ENCODE results near the gene STAC.
A peak's percentile ranks its signal among the peaks of the same experiment; 100 is the strongest.

Gene STAC, protein sequence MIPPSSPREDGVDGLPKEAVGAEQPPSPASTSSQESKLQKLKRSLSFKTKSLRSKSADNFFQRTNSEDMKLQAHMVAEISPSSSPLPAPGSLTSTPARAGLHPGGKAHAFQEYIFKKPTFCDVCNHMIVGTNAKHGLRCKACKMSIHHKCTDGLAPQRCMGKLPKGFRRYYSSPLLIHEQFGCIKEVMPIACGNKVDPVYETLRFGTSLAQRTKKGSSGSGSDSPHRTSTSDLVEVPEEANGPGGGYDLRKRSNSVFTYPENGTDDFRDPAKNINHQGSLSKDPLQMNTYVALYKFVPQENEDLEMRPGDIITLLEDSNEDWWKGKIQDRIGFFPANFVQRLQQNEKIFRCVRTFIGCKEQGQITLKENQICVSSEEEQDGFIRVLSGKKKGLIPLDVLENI

DNA sequence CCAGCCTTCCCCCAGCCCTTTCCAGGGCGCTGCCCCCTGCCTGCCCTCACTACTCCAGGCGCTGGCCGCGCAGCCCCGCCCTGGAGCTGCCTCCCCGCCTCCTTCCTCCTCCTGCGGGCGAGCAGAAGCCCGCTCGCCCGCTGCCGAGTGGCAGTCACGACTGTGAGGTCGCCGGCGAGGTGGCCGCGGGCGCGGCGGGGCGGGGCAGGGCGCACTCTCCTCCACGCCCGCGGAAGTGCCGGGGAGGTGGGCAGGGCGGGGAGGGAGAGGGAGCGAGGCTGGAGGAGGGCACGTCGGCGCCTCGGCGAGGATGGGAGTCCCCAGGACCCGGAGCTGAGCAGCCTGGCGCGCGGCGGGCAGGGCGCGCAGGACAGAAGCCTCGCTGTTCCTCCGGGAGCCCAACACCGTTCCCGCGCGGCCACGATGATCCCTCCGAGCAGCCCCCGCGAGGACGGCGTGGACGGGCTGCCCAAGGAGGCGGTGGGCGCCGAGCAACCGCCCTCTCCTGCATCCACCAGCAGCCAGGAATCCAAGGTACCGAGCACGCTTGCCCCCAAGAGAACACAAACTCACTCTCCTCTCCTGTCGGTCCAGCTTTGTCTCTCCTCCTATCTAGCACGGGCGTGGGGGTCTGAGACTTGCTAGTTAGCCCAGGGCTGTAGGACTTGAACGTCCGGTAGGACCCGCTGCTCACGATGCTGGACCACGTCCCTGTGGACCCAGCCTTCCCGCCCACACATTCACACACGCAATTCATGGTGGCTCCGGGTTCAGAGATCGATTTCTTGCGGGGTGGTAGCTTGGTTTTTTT, at the start of gene STAC:
STAC (plus strand) TSS at position 284 of the 811 bp plus-strand sequence; CDS start at position 424, 140 bp downstream.
- DNase-seq, result peak; percentile 8

DNA sequence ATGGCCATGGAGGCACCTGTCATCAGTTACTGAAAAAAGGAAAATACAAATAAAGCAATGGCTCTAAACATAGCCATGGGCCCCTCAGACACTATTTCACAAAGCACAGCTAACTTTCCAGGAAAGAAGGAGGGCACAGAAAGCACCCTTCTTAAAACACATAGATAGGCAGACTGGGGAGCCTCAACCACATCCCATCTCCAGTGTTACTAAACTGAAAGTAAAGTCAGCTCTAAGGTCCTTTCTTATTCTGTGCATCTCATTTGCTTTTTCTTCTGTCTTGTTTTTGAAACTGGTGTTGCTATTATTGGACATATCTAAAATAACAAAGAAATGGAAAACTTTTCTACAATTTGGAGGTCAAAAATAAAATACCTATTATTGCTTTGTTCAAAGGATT, 48.2 kb upstream of the STAC start:
- no peak for DNase-seq

DNA sequence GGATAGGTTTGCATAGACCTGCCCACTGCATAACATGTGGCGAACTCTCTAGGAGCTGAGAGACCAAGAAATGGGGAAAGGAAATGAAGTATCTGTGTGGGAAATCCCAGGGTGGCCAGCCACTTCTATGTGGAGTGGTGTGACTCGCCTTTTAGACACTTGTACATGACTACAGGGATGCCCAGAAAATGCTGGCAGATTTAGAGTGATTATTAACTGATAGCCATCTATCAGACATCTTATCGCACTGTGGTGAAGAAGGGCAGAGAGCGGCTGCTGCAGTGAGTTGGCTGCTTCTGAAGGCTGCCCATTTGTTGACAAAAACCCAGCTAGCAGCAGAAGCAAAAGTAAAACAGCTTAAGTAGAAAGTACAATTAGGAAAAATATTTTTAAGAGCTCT, 18.1 kb upstream of the STAC start:
- no peak for DNase-seq

DNA sequence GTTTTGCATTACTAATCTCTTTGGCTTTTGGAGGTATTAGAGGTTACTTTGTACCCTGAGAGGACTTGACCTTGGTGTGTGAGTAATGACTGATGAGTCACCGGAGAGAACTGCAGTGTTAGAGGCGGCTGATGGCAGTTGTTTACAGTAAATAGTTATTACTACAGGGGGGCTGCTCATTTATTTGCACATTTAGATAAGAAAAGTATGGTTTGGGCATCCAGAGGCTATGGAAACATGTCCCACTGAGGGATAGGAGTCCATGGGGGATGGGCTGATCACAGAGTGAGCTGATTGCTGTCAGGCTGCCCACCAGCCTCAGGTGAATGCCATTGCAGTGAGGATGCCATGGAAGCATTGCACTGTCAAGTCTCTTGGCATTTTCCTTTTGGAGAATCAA, 17.3 kb upstream of the STAC start:
- DNase-seq, result no peak

DNA sequence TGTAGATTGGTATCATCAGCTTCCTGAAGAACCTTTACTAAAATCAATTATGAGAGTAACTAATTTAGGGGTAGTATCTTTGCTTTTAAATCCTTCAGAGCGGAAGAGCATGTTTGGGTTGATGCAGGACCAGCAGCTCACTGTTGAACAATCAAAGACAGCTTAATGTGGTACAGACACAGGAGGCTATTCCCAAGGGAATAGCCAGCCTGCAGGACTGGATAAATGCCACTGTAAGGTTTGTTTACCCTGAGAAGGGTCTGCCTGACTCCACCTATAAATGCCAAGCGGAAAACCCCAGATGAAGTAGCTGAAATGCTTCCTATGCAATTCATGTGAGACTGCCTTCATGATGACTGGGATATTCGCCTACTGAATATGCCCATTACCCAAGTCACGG, 16.0 kb upstream of the STAC start:
- DNase-seq, result no peak

DNA sequence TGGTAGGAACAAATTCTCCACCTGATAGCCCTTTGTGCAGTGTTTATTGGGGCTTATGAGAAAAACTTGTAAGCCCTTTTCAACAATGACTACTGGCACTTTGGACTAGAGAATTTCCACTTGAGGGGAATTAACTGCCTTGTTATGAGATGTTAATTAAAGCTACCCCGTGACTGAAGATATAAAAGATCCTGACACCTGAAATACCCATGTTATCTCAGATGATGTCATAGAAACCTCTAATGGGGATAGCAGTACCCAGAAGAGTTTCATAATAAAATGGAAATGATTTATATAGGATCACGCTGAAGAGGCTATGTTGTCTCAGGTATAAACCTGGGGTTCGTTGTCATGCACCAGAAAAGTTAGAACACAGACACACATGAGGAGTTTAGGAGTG, 14.5 kb upstream of the STAC start:
- DNase-seq, result no peak

DNA sequence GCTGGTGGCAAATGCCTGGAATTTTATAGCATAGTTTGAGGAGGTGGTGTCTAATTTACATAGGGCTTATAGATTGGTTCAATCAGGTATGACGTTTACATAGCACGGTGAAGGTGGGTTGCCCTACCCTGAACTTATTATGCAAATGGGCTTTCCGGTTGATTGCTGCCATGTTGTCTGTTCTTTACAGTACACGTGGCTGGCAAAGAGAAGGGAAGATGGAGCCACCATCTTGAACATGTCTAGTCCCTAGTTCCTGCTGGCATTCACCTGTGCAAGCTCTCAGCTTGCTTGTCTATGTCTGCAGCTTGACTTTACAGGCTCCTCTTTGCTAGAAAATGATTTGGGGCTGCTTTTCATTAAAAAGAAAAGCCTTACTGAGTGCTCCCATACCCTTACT, 14.0 kb upstream of the STAC start:
- DNase-seq, result no peak

DNA sequence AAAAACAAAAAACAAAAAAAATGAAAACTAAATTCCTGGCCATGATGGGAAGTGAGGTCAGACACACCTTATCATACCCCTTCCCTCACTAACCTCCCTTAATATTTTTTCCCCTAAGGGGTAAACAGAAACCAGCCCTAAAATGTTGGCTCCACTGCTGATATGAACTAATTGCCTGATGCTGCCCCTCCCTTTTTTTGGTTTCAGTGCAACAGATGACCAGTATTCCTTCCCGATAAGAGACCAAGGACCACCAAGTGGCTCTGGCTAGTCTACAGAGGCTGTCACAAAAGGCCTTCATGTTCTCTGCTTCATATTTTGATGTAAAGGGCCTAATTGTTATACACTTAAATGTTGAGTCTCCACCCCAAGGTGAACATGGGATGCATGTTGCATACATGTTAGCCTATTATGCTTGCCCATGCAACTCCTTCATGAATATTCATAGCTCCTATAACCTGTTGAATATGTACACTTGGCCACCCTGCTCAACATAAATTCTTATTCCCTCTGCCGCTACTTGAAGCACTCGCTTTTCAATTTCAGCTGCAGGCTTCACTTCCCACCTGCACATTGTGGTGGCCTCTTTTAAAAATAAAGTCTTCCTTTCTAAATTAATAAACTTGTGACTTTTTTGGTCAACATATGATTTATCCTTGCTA, 12.3 kb upstream of the STAC start:
- no peak for DNase-seq

DNA sequence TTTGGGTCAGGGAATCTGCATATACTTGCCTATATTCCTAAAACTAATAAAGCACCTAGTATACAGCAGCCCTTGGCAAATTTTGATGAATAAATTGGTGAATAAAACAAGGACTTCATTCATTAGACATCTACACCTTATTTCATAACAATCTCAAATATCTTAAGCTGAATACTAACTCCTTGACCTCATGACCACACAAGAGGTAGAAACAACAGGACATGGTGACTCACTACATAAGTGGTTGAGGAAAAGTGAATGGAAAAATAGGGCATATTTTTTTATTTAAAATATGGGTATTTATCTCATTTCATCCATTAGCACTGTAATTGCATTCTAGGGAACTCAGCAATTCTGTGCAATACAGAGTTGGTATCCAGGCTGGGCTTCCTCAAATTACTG, 7.8 kb upstream of the STAC start:
- DNase-seq, result no peak

DNA sequence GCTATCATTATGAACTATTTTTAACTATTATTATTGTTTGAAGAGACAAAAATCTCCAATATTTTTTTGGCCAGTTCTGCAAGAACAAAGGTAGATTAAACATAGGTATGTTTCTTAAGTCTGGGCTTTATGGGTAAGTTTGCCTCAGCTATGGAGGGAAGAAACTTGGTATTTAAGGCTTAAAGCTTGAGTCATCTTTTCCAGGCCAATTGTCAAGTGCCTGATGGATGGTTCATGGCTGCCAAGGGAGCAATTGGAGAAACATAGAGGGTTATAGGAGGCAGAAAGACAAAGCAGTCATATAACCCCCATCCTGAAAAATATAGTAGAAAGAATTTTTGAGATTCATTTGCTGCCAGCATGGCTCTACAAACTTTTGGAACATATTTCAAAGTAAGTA, 7.2 kb upstream of the STAC start:
- DNase-seq, result no peak

DNA sequence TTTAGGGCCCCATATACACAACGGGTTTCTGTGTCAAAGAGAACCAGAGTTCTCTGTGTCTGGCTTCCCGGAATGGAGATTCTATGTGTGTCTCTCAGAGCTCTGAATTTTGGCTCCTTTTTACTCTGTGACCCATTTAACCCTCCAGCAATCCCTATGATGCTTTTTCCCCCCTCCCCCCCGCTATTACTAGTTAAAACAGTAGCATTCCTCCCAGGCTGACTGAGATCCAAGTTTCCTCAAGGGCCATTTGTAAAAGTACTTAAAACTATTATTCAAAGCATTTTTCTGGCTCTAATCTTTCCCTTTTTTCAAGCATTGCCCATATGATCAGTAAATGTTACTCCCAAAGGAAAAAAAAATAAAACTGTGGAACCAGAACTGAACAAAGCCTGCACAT, 6.6 kb upstream of the STAC start:
- no peak for DNase-seq

DNA sequence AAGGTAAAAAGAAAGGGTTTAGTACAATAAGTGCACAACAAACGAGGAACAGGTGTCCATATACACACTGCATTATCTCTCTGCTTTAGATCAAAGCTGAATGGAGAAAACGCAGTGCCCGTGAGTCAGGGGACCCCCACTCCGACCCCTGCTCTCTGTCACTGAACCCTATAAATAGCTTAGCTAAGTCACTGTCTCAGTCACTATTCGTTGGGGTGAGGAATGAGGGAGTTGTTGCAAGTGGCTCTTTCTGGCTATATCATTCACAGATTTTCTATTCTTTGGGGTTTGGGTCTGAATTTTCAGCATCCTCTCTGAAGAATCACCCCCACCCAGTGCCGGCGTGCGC, 458 bp upstream of the STAC start:
- no peak for DNase-seq

DNA sequence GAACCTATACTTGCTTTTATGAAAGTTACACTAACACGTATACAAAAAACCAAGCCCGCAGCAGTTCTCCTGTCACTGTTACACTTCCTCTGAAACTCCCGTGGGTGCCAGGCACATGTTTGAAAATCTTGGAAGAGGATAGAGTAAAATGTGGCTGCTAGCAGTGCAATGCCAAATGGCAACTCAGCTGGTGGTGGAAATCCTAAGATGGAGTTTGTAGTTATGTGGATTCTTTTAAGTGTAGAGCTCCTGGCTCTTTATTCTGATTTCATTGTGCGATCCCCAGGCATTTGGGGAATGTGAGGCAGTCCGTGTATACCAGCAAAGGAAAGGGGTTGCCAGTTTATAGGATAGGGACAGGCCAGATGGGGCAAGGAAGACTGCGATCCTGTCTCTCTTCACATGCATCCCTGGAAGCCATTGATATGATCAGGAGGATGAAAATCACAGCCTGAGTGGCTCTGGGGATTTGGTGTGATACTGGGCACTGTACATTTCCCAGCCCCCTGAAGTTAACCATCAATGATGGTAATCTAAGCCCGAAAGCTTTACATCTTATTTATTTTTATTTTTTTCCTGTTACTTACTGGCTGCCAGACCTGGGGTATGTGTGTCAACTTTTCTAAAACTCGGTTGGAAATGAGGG, 1.1 kb downstream of the STAC start:
- no peak for DNase-seq

DNA sequence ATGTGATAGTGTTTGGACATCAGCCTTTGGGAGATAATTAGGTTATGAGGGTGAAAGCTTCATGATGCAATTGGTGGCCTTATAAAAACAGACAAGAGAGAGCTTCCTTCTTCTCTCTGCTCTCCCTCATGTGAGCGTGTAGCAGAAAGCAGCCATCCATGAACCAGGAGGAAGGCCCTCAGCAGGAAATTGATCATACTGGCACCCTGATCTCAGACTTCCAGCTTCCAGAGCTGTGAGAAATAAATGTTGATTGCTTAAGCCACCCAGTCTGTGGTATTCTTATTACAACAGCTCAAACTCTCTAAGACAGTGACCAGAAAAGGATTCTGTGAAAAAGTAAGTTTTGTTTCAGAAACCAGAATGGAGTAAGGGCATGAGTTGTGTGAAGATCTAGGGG, 13.3 kb downstream of the STAC start:
- DNase-seq, result no peak

DNA sequence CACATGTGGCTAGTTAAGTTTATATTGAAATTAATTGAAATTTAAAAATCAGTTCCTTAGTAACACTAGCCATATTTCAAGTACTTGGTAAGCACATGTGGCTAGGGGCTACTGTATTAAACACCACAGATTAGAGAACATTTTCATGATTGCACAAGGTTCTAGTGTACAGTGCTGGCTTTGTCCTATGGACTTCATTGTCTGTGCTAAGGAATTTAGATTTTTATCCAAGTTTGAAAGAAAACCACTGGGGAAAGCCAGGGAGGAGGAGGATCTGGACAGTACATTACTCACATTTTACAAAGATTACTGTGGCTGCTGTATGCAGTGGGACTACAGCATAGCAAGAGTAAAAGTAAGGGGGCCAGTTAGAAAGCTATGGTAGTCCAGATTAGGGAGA, 13.9 kb downstream of the STAC start:
- DNase-seq, result no peak

DNA sequence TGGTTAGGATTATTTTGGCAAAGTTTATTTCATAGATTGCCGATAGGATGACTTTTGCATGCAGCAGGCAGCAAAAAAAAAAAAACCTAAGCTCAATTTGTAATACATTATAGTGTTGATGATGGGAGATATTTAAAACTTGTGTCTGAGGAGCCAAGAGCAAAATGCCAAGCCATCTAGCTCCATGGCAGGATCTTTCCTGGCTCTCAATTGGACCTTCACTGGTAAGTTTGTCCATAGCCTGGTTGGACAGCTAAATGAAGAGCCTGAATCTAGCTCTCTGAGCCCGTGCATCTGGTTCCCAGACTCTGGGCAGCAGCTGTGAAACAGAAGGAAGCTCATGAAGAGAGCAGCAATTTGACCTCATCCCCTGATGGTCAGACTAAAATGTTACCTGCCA, 17.5 kb downstream of the STAC start:
- no peak for DNase-seq

DNA sequence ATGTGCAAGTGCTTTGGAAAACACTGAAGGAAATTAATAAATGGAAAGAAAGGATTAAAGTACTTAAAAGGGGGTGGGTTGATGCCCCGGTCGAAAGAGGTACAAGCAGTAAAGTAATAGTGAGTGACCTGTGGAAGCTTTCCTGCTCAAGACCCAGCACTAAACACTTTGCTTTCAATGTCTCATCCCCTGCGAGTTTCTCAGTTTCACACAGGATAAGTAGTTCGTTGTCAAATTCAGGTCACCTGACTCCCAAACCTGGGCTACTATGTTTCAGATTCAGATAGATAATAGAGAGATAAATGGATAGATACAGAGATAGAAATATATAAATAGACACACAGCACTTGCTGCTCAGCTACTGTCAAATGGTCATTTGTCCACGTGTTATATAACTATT, 19.6 kb downstream of the STAC start:
- no peak for DNase-seq

DNA sequence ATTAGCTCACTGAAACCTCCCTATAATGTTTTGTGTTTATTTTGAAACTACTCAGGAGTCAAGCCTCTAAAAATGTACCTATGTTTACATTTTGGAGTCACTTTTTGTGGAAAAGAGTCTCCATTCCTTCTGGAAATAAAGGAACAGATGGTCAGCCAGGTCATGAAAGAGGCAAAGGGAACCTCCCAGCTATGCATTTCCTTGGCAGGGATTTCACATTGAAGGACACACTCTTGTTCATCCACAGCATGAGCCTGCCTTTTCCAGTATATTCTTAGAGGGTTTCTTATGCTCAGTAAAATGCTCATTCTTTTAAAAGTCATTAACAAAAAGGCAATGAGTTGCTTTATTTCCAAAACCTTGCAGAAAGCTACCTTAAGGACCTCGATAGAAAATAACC, 20.8 kb downstream of the STAC start:
- no peak for DNase-seq

DNA sequence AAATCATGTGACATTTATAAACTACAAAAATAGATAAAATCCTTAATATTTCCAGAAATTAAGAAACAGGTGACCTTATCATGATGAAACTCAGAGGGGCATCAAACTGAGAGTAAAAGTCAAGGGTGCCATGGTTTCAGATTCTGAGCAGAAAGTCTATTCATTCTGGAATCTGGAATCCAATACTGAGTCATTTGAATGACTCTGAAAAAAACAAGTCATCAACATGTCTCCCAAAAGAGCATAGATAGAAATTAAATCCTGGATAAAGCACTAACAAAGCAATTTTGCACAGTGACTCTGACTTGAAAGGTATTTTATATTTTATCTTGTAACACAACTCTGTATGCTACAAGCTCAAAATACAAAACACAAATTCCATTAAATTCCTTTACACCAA, 23.4 kb downstream of the STAC start:
- DNase-seq, result no peak

DNA sequence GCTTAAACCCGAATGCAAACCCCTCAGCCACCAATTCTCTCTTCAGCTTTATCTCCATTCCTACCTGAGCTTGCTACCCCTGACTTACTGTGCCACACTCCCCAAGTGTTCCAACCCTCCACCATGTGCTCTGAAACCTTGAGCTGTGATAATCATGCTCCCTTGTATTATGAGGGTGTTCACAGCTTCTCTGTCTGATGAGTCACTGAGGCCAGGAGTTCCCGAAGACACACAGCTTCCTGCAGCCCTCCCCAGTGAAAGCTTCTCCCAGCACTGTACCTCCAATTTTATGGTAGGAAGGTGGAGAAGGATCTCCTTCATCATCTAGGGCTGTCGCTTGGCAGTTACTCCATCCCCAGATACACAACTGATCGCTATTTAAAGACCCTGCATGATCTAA, 24.9 kb downstream of the STAC start:
- DNase-seq, result no peak

DNA sequence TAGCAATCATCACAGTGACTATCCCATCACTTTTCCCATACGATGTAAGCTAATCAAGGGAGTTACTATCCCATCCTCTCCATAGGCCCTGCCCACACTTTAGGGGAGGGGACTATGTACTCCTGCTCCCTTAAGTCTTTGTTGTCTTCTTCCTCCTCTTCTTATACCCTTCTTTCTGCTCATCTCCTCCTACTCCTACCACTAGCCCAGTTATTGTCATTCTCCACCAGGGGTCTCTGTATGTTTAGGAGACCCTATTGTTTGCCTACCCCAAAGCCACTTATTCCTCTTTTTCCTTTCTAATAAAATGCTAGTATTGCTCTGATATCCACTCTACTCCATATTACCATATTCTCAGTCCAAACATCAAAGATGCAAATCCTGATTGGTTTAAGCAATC, 27.8 kb downstream of the STAC start:
- DNase-seq, result no peak

DNA sequence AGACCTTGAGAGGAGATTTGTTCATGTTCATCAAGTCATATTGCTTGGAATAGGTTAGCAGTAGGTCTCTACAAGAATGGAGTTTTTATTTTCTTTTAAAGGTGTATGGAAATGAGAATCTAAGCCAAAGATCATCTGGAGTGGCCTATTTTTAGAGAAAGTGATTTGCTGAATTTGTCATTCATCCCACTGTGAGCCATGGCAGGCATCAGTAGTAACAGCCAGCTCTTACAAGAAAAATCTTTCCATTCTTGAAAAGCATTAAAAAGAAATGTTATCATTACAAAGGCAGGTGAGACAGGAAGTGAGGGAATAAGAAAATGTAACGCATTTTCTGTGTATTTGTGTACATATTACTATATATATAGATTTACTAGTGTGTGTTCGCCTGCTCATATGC, 29.6 kb downstream of the STAC start:
- DNase-seq, result no peak

DNA sequence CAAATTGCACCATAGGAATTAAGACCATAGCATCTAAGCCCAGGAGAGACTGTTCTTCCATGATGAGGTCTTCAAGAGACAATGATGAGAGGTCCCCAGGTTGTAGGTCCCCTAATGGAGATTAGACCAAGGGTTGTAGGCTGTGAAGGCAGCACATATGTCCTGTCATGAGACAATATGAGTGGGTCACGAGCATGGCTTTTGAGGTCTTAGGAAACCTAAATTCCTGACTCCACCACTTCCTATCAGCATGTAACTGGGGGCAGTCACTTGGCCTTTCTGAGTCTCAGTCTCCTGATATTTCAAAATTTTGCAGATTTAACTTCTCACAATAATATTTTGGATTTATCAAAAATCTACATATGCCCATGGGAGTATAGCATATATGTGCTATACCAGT, 31.3 kb downstream of the STAC start:
- no peak for DNase-seq

DNA sequence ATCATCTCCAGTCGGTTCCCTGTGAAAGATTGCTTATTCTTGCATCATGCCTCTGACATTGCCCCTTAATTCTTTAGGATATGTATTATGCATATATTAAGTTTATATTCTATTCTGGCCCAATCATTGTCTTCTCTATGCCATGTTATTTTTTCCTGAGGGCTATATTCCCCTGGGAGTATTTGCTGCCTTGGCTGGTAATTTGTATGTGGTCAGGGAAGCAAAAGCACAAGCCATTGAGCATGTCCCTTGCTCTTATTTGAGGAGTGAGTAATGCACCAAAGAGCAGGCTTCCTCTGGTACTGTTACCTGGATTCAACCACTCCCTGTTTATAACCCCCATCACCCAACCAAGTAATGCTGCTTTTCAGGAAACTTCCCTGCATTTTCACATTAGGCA, 36.3 kb downstream of the STAC start:
- DNase-seq, result no peak

All from RPMI8226 (cell line).